Measurements from ENCODE around the gene PEX11B.

DNA sequence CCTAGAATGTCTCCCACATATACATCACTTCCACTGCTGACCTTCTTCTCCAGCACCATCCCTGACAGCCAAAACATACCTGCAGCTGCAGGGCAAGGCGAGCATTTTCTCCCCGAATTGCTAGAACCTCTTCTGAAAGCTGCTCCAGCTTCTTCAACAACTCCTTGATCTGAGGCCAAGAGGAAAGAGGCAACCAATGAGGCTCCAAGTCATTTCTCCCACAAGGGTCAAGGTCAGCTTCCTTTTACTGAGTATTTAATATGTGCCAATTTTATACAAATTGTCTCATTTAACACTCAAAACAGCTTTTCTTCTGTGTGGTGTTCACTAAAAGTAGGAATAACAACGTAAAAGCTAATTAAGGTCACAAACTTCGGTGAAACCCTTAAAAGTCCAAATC lies 50.3 kb downstream of the PEX11B start:
- TF ChIP-seq, protein P1, sequence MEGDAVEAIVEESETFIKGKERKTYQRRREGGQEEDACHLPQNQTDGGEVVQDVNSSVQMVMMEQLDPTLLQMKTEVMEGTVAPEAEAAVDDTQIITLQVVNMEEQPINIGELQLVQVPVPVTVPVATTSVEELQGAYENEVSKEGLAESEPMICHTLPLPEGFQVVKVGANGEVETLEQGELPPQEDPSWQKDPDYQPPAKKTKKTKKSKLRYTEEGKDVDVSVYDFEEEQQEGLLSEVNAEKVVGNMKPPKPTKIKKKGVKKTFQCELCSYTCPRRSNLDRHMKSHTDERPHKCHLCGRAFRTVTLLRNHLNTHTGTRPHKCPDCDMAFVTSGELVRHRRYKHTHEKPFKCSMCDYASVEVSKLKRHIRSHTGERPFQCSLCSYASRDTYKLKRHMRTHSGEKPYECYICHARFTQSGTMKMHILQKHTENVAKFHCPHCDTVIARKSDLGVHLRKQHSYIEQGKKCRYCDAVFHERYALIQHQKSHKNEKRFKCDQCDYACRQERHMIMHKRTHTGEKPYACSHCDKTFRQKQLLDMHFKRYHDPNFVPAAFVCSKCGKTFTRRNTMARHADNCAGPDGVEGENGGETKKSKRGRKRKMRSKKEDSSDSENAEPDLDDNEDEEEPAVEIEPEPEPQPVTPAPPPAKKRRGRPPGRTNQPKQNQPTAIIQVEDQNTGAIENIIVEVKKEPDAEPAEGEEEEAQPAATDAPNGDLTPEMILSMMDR (IDR thresholded peaks at IDR 0.05): no peak
- no peak for TF ChIP-seq POLR2A (IDR thresholded peaks at IDR 0.05)

Measured in right lobe of liver (tissue), 4 donors.